Sigmoid colon (tissue), 7 donors: ENCODE data around the gene CARD10. TPM values are rescaled to one million over a fixed set of nuclear protein-coding genes. Genes with fewer than 3 reads are reported as not detected.

Experiments used
- DNase-seq: peaks from one replicate; pipeline ENCODE4 v3.0.0-alpha.2; 2019
- H3K27ac ChIP-seq, 4 donors: fragments of 200-600 bp; sonication (generic); one replicate each; pipeline ENCODE4 v1.5.1; 2016 to 2019; ENCODE audit warnings: mild to moderate bottlenecking in 1 of 4
- H3K27me3 ChIP-seq, 3 donors: fragments of 200-600 bp; sonication (generic); one replicate each; pipeline ENCODE4 v1.5.1; 2019; ENCODE audit warnings: mild to moderate bottlenecking in 1 of 3
- H3K36me3 ChIP-seq, 4 donors: fragments of 200-600 bp; sonication (generic); one replicate each; pipeline ENCODE4 v1.5.1; 2016 to 2019
- H3K4me1 ChIP-seq, 4 donors: fragments of 200-600 bp; sonication (generic); one replicate each; pipeline ENCODE4 v1.5.1; 2017 to 2019
- H3K4me3 ChIP-seq, 4 donors: fragments of 200-600 bp; sonication (generic); one replicate each; pipeline ENCODE4 v1.5.1; 2017 to 2019; ENCODE audit warnings: mild to moderate bottlenecking in 2 of 4, moderate library complexity in 1 of 4
- H3K9me3 ChIP-seq, 4 donors: fragments of 200-600 bp in 3 of 4; sonication (generic) in 3 of 4; one replicate each; pipeline versions ENCODE4 v1.5.1 to v1.6.1; 2013 to 2019
- EP300 ChIP-seq, 4 donors: sonication (generic); formaldehyde crosslinking; IDR thresholded peaks; one replicate each; pipeline ENCODE4 v1.6.1; 2017; ENCODE audit warnings: antibody characterized with exemption in 4 of 4
- POLR2A ChIP-seq, 2 donors: fragments of 450-650 bp; IDR thresholded peaks; one replicate each; pipeline ENCODE4 v1.6.1; 2016; ENCODE audit warnings: antibody characterized with exemption in 2 of 2, mild to moderate bottlenecking in 2 of 2, moderate library complexity in 2 of 2
- POLR2AphosphoS5 ChIP-seq, 4 donors: sonication (generic); formaldehyde crosslinking; IDR thresholded peaks; one replicate each; pipeline ENCODE4 v1.6.1; 2017; ENCODE audit warnings: antibody characterized with exemption in 4 of 4
- WGBS, 2 donors: extraction: QIAGEN DNeasy Blood & Tissue Kit; methylation state at CpG; one replicate each; pipeline ENCODE4 v1.1.7; 2013; 5-methylcytosine and 5-hydroxymethylcytosine counted together
- intact Hi-C: fragments of 100-400 bp; cut with DNase I; formaldehyde crosslinking; loops from one replicate; pipeline ENCODE4 v1.15.1; 2023
- polyA plus RNA-seq, 3 donors: library from polyadenylated mRNA; stranded (reverse); fragments of 200-250 nt; gene quantifications; one replicate each; pipeline ENCODE4 v1.2.3, GENCODE V29; 2013
- total RNA-seq, 4 donors: library from RNA; depleted of rRNA; stranded (reverse); fragments of >200 nt; gene quantifications; one replicate each; pipeline ENCODE4 v1.1.0, GENCODE V29; 2016
- TF ChIP-seq, protein P1 (sequence below), 4 experiments: fragments of 450-650 bp in 3 of 4; fragments of 200-600 bp in 1 of 4; IDR thresholded peaks; one replicate each; pipeline ENCODE4 v1.5.1; 2016 to 2019; ENCODE audit warnings: antibody characterized with exemption in 4 of 4, mild to moderate bottlenecking in 3 of 4, moderate library complexity in 2 of 4
- donor health status: healthy with polysubstance abuse.
- donor health status: Bipolar disorder and iron deficiency.
- donor health status: healthy.

The CARD10 gene
- total and polyA plus RNA-seq, 7 donors, result 2.8 to 41.0 (median 8.6) TPM

DNA sequence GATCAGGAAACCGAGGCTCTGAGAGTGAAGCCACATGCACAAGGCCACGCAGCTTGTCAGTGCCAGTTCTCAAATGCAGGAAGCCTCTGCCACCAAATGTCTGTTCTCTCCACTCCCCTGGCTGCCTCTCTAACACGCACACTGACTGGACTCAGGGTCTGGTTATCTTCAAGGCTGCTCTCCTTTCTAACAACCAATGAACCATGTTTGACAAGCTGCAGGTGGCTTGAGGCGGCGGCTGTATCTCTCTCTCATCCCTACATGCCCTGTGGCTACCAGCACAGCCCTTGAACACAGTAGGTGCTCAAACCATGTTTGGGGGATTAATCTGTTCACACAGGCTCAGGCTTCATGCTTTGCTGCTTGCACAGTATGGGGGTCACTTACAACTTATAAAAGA lies 56.8 kb downstream of the CARD10 start:
- H3K27ac ChIP-seq, result no peak overlapping the region
- H3K4me1 ChIP-seq, result no peaks in the 10 kb centered on the region
- no peak for DNase-seq
- no peak overlapping the region for H3K4me3 ChIP-seq
- no peaks in the 10 kb centered on the region for H3K36me3 ChIP-seq
- no peaks in the 10 kb centered on the region for H3K9me3 ChIP-seq
- 51 to 61% methylated on average over 5 of the region's 5 CpGs for WGBS, 2 donors
- H3K27me3 ChIP-seq, result peaks cover under 1 to 93% (median 6%) of the 10 kb centered on the region in 3 donors
- TF ChIP-seq EP300 (IDR thresholded peaks at IDR 0.05), result no peak
- TF ChIP-seq POLR2A (IDR thresholded peaks at IDR 0.05), result no peak
- TF ChIP-seq, protein P1, sequence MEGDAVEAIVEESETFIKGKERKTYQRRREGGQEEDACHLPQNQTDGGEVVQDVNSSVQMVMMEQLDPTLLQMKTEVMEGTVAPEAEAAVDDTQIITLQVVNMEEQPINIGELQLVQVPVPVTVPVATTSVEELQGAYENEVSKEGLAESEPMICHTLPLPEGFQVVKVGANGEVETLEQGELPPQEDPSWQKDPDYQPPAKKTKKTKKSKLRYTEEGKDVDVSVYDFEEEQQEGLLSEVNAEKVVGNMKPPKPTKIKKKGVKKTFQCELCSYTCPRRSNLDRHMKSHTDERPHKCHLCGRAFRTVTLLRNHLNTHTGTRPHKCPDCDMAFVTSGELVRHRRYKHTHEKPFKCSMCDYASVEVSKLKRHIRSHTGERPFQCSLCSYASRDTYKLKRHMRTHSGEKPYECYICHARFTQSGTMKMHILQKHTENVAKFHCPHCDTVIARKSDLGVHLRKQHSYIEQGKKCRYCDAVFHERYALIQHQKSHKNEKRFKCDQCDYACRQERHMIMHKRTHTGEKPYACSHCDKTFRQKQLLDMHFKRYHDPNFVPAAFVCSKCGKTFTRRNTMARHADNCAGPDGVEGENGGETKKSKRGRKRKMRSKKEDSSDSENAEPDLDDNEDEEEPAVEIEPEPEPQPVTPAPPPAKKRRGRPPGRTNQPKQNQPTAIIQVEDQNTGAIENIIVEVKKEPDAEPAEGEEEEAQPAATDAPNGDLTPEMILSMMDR (IDR thresholded peaks at IDR 0.05), result no peak
- no peak for TF ChIP-seq POLR2AphosphoS5 (IDR thresholded peaks at IDR 0.05)
- intact Hi-C loops, result no loop called here

DNA sequence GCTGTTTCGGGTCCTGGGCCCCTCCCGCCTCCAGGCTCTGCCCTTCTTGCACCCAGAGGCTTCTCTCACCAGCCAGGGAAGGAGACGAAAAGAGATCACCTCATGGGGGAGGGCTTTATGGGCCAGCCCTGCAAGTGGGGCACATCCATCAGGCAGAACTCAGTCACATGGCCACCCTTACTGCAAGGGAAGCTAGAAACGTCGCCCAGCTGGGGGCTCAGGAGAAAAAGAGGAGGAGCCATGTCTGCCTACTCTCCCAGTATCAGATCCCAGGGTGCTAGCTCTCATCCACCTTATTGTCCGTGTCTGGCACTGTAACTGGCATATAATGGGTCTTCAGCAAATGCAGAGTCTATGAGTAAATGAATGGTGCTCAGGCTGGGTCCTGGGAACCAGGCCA lies 57.3 kb downstream of the CARD10 start:
- 37 to 49% methylated on average over 6 of the region's 6 CpGs for WGBS, 2 donors
- no peak overlapping the region for H3K27ac ChIP-seq
- H3K36me3 ChIP-seq, result no peaks in the 10 kb centered on the region
- no peaks in the 10 kb centered on the region for H3K4me1 ChIP-seq
- no peaks in the 10 kb centered on the region for H3K9me3 ChIP-seq
- no peak for DNase-seq
- peaks cover 5 to 93% (median 11%) of the 10 kb centered on the region in 3 donors for H3K27me3 ChIP-seq
- intact Hi-C loops, result no loop called here
- no peak for TF ChIP-seq EP300 (IDR thresholded peaks at IDR 0.05)
- TF ChIP-seq POLR2A (IDR thresholded peaks at IDR 0.05), result no peak
- TF ChIP-seq, protein P1 (IDR thresholded peaks at IDR 0.05), result no peak
- TF ChIP-seq POLR2AphosphoS5 (IDR thresholded peaks at IDR 0.05), result no peak
- H3K4me3 ChIP-seq, result no peak overlapping the region

DNA sequence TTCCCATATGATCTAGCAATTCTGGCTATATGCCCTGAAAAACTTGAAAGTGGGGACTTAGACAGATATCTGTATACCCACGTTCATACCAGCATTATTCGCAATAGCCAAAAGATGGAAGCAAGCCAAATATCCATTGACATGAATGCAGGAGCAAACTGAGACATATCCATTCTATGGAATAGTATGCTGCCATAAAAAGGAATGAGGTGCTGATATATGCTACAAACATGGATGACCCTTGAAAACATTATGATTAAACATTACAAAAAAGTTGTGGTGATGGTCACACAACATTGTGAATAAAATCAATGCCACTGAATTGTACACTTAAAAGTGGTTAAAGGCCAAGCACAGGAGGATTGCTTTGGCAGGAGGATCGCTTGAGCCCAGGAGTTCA lies 58.5 kb downstream of the CARD10 start:
- peaks cover 10 to 93% (median 19%) of the 10 kb centered on the region in 3 donors for H3K27me3 ChIP-seq
- no peaks in the 10 kb centered on the region for H3K4me1 ChIP-seq
- H3K27ac ChIP-seq, result no peak overlapping the region
- TF ChIP-seq EP300 (IDR thresholded peaks at IDR 0.05) (no peak), POLR2AphosphoS5 (IDR thresholded peaks at IDR 0.05) (no peak), POLR2A (IDR thresholded peaks at IDR 0.05) (no peak)
- TF ChIP-seq, protein P1 (IDR thresholded peaks at IDR 0.05), result no peak
- intact Hi-C loops, result no loop called here
- no peaks in the 10 kb centered on the region for H3K36me3 ChIP-seq
- H3K4me3 ChIP-seq, result no peak overlapping the region
- H3K9me3 ChIP-seq, result no peaks in the 10 kb centered on the region
- no peak for DNase-seq
- WGBS, 2 donors, result 76 to 92% methylated on average over 3 of the region's 3 CpGs

DNA sequence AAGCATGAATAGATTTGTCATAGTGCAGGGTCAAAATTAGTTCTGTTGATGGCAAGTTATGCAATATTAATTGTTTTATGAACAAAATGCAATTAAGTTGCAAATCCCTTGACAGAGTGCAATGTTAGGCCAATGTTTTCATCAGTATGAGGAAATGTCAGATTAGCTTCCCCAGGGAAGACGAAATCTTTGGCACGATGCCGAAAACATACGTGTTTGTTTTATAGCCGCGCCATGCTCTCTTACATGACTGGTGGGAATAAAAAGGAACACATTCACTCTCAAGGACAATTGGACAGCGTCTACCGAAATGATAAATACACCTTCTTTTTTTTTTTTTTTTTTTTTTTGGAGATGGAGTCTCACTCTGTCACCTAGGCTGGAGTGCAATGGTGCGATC lies 60.0 kb downstream of the CARD10 start:
- 22 to 79% methylated on average over 9 of the region's 9 CpGs for WGBS, 2 donors
- intact Hi-C loops, result no loop called here

More for the DNA sequence above, 60.0 kb downstream of the CARD10 start:
- H3K4me1 ChIP-seq, result no peaks in the 10 kb centered on the region
- TF ChIP-seq, protein P1 (IDR thresholded peaks at IDR 0.05), result no peak
- TF ChIP-seq POLR2AphosphoS5 (IDR thresholded peaks at IDR 0.05) (no peak), POLR2A (IDR thresholded peaks at IDR 0.05) (no peak)
- no peak overlapping the region for H3K27ac ChIP-seq
- DNase-seq, result no peak
- no peak overlapping the region for H3K4me3 ChIP-seq
- H3K36me3 ChIP-seq, result no peaks in the 10 kb centered on the region
- H3K27me3 ChIP-seq, result peaks cover 10 to 94% (median 25%) of the 10 kb centered on the region in 3 donors
- no peaks in the 10 kb centered on the region for H3K9me3 ChIP-seq
